GM21526 (cell line): ENCODE data around the gene OSBP2.

Experiments
- ATAC-seq: cut with Tn5 transposase; IDR thresholded peaks from one replicate; pipeline ENCODE4 v1.9.1; 2021; ENCODE audit warnings: moderate library complexity; ENCODE audit not compliant: unreplicated experiment, low FRiP score

OSBP2 gene

DNA sequence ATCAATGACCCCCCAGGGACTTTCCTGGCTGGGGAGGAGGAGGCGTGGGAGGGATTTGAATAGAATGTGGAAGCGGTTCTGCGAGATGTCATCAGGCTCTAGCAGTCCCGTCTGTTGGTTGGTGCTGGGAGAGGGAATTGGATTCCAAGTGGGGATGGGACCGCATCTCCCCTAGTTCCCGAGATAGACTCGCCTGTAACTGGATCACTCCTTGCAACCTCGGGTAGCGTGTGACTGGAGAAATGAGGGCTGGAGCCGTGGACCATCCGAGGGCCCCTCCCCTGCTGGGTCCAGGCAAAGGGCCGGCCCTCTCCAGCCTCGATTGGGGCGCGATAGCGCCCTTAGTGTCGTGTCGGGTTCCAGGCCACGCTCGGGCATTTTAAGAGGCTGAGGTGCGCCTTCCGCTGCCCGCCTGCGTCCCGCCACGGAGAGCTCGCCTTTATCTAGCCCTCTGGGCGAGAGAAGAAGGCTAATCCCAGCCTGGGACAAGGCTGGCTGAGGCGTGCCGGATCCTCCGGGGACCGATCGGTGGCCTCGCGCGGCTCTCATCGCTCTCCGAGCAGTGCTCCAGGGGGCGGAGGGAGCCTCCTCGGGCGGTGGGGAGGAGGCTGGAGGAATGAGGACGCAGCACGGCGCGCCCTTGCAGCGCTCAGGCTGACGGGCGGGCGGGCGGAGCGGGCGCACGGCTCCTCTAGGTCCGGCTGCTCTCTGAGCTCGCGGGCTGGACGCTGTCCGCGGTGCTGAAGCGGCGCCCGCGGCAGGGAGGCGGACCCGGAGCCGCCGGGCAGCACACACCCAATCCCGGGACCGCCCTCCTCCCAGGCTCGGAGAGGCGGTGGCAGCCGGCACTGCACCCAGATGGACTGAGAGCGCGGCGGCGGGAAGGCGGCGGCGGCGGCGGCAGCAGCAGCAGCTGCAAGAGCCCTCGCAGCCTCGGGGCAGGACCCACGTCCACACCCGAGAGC lies 107.8 kb downstream of the OSBP2 start:
- no peak for ATAC-seq

DNA sequence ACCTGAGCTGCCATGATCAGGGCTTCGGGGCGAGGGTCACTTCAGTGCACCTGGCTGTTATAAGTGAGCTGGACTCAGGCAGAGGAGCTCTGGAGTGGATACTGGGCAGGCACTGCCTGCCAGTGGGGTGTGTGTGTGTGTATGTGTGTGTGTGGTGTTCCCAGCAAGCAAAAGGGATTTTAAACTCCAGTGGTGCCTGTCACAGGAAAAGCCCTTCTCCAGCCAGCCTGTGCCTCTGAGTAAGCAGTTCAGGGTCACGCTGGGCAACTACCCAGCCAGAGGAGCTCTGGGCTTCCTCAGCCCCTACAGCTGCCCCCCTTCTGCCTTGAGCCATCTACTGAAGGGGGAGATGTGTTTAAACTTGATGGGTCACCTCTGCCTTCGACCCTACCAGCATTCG lies 109.0 kb downstream of the OSBP2 start:
- ATAC-seq = no peak

DNA sequence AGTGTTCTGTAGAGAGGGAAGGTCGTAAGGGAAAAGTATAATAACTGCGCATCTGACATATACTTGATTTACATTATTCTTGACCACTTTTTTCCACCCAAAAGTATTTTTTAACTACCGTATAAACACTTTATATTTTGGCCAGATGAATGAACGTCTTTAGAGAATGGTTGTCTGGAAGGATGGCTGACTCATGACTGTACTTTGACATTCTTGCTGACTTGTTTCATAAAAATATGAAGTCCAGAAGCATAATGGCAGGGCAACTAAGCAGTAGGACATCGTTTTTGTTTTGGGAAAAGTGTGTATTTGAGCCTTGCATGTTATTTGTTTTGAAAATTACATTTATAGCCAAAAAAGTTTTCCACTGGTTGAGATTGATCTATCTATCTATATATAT lies 110.0 kb downstream of the OSBP2 start:
- no peak for ATAC-seq

DNA sequence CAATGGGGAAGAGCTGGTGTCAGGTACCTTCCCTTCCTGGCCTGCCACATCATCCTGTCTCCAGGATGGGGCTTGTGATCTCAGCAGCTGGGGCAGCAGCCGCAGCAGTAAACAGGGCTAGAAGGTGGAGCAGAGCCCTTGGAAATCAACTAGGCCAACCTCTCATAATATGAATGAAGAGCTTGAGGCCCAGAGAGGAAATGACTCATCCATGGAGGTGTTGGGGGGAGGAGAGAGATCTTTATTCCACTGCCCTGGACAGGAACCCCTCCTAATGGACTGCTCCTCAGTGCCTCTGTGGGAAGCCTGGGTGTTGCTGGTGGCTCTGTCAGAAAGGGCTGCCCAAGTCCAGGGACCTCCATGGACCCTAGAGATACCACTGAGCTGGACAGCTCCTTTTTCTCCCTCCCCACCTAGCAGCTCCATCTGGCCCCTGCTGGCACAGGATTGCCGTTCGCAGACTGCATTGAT lies 111.8 kb downstream of the OSBP2 start:
- ATAC-seq = no peak

DNA sequence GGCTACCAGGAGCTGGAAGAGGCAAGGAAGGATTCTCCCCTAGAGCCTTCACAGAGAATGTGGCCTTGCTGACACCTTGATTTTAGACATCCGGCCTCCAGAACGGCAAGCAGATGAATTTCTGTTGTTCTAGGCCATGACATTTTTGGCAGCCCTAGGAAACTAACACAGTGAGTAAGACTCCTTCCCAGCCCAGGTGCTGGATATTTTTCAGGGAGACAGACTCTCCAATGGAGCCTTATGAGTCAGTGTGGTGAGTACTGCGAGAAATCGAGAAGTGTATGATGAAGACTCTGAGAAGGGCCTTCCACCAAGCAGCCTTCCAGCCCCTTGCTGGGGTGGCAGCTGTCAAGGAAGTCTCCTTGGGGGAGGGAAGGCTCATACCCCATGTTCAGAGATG lies 114.4 kb downstream of the OSBP2 start:
- no peak for ATAC-seq

DNA sequence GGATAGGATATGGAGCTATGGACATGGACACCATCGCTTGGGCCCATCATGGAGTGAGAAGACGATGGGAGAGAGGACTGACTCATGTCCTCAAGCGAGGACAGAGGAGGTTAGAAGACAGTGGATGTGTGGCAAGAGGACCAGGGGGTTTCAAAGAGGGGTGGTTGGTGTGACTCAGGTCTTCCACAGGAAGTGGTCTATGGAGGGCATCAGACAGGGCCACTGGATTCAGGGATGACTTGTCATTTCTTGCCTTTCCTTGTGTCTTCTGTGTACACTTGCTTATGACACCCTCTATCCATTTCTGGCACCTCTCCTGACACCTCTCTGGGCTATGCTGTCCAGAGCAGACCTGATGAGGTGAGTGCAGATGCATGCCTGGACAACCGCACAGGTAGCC lies 115.4 kb downstream of the OSBP2 start:
- ATAC-seq = no peak

DNA sequence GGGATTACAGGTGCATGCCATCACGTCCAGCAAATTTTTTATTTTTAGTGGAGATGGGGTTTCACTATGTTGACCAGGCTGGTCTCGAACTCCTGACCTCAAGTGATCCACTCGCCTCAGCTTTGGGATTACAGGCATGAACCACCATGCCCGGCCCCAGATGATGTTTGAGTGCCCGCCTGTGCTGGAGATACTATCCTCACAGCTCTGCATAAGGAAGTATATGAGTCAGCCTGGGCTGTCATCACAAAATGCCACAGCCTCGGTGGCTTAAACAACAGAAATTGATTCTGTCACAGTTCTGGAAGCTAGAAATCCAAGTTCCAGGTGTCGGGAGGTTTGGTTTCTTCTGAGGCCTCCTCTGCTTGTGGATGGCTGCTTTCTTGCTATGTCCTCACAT lies 119.3 kb downstream of the OSBP2 start:
- no peak for ATAC-seq

DNA sequence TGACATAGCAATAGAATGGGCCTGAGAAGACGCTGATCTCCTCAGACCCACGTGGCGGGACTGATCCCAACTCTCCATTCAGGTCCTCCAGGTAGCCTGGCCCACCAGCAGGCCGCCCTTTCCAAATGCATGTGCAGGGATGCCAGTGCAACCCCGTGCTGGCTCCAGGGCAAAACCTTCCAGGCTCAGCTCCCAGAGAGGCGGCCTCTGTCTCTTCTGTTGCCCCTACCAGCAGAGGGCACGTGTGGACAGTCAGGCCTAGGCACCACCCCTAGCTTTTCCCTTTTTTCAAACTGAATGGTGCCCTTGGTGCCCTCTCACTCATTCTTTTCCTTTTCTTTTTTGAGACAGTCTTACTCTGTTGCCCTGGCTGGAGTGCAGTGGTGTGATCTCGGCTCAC lies 121.7 kb downstream of the OSBP2 start:
- no peak for ATAC-seq

DNA sequence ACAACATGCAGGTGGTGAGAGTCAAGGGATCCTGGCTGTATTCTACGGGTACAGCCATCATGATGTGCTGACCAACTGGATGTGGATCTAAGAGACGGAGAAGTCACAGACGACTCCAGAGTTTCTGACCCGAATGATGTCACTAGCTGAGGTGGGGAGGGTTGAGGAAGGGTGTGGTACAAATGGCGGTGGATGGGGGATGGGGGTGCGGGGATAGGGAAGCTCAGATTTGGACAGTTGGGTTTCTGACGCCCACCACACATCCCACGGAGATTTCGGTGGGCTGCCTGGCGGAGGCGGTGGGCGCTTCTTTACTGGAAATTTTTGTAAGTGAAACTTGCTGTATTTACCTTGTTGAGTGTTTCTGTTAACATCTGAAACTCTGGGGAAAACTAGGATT lies 126.7 kb downstream of the OSBP2 start:
- no peak for ATAC-seq

DNA sequence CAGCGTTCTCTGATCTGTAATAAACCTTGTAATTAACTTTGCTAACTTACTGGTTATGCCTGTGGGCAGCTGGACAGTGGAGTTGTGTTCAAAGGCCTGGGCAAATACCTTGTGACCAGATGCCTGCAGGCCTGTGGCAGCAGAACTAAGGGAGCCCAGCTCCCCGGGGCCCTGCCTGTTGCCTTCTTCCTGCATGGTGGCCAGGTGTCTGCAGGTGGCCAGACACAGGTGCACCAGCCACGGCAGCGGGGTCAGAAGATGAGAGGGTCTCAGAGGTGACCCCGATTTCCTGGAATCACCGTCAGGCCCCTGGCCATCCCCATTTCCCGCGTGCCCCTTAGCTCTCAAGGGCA lies 127.2 kb downstream of the OSBP2 start:
- ATAC-seq = no peak

DNA sequence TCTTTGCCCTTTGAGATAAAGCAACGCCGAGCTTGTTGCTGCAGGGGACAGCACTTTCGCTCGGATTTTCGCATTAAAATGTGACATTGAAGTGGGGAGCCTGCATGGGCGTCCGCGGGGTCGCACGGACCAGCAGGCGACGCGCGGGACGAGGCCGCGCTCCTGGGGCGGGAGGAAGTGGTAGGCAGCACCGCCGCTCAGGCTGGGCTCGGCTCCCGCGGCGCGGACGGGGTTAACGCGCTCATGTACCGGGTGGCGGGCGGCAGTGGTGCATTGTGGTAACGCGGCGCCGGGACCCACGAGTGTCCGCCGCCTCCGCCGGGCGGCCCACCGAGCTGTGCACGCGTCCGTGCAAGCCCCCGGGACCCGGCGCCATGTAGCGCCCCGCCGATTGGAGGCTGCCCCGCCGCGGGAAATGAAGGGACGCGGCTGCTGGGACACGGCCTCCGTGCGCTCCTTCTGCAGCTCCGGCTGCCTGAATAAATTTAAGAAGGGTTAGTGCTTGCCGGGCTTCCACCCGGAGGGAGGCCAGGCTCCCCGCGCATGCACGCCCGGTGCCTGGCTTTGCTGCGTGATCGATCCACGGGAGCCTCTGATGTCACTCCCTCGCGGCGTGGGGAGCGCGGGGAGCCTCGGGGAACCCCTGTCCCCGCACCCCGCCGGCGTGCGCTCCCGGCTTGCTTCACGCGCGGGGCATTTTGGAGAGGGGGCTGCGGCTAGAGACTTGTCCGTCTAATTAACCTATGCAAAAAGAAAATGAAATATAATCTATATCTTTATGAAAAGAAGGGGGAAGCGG lies 127.7 kb downstream of the OSBP2 start:
- ATAC-seq = no peak

DNA sequence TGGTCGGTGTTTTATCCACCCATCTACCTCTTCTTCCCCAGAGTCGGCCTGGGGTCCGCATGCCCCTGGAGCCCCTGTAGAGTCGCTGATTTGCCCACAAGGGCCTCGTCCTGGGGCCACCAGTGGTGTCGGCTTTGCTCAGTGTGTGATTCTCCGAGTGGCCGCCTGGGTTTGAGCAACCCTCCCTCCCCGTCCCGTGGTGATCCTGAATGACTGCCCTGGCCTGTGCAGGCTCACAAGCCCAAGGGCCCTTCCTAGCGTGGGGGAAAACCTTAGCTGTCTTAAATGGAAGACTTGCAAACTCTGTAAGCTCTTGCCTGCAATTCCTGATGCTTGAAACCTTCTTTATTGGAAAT lies 128.3 kb downstream of the OSBP2 start:
- no peak for ATAC-seq

DNA sequence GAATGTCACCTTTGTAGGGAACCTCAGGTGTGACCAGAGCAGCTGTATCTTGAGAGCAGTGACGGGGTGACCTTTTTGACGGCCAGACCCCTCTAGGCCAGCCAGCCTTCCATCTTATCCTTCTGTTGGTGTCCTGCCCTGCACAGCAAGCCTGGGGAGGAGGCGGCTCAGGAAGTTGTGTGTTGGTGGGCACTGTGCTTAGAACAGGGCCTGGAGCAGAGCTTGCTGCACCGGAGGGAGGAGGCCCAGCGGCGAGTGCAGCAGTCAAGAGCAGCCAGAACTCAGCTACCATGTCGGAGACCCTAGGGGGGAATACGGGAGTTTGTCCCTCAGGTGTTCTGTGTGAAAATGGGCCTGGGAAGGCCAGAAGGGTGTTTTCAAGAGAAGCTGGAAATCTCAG lies 129.4 kb downstream of the OSBP2 start:
- no peak for ATAC-seq

DNA sequence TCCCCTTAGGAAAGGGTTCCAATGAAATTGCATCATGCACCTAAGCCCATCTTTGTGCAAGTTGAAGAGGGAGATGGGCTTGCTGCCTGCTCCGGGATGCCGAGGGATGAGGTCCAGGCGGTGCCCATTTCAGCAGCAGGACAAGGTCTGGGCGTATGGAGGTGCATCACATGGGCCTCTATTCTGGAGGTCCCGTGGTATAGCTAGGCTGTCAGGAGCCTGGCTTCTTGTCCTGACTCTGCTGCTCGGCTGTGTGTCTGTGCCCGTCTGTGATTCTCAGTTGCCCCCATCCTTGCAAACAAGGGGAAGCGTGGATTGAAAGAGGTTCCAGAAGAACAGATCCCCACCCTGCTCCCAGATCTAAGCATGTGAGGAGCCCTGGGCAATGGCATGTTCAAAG lies 130.0 kb downstream of the OSBP2 start:
- ATAC-seq = no peak

DNA sequence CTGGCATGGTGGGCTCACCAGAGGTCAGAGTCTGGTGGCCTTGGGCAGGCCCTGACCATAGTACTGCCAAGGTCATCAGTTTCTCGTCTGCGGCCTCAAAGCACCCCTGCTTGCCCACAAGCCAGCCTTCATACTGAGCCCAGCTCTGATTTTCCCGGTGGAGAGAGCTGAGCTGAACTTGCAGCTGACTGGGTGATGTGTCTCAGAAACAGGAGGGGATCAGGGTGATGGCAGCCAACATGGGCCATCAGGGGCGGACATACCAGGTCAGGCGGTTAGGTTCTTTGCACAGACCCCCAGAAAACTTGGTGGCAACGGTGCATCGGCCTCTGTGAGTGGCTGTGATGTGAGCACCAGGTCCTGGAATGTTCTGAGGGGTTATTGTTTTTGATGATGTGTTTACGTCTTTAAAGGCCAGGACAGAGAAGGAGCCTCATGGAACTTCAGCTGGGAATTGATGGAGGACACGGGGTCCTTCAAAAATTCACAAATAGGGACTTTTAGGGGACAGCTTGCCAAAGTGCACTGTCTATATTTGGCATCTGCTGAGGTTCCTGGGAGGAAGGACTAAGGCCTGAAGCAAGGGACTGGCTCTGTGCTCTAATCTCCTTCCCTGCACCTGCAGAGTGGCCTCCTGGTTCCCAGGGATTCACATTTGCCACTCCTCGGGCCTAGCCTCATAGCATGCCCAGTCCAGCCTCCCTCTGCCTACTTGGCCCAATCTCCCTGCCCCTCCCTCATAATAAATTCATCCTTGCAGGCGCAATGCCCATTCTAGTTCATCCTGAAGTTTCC lies 131.2 kb downstream of the OSBP2 start:
- ATAC-seq = no peak

DNA sequence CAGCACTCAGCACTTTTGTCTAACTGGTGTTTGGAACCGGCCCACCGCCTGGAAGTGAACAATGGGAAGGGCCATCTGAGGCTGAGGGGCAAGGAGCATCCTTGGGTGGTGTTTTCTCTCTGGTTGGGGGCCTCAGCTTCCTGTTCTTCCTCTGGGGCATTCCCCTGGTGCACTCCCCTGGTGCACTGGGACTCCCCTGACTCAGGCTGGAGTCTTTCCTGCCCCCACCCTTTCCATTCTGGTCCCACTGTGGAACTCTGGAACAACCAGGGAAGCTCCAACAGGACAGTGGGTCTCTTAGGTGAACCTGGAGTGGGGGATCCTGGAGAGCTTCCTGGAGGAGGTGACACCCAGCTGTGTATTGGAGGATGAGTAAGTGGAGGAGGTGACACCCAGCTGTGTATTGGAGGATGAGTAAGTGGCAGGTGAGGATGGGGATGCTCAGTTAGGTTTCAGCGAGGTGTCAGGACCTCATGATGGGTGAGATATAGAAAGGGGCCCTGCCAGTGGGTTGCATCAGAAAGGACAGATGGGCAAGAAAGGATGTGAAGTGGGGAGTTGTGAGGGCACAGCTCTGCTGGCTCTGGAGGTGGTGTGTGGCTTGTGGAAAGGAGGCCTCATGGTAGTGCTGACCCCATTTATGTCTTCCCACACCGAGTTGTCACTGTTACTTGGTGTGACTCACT lies 132.1 kb downstream of the OSBP2 start:
- no peak for ATAC-seq

DNA sequence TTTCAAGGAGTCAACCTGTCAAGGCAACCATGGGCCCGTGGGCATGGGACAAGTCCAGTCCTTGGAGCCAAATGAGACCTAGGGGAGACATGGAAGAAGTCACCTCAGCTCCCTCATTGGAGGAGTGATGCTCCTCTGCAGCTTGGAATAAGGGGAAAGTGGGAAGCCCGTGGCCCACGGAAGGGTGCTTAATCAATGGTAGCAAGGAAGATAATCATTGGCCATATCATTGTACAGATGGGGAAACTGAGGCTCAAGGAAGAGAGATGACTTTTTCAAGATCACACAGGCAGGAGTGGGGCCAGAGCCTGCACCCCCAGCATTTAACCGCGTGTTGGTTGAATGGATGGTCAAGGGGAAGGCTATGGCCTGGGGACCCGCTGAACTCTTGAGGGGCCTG lies 133.0 kb downstream of the OSBP2 start:
- ATAC-seq = no peak

DNA sequence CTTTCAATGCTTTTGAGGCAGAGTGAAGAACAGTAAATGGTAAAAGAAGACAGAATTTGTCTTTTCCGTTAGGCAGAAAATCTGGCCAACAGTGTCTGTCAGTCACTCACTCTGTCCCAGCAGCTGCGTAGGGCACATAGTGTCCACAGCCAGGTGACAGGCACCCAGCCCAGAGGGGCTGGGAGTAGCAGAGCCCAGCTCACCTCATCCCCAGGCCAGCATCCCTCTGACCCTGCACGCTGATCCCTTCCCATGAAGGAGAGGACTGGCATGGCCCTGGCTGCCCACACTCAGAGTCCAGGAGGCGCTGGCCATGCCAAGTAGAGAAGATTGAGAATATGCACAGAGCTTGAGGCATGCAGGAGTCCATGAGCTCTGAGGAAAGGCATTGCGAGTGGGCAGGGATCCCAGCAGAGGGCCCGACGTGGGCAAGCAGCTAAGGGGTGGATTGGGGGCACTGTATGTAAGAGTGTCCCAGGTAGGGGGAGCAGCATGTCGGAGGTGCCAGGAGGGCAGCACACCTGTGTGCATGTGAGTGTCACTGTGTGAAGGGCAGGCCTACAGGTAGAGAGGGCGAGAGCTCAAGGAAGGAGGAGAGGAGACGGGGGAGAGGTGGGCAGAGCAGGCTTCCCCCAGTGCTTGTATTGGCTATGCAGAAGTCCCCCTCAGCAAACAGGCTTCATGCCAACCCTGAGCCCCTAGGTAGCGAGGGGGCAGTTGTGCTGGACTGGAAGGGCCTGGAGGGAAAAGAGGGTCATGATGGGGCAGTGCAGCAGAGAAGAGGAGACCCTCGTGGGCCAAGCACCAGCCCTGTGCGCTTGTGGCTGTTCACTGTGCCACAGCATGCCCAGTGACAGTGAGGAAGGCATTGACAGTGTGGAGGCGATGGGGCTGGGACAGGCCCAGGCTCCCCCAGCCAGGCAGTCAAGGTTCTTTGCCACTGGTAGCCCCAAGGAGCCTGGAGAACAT lies 133.8 kb downstream of the OSBP2 start:
- no peak for ATAC-seq

DNA sequence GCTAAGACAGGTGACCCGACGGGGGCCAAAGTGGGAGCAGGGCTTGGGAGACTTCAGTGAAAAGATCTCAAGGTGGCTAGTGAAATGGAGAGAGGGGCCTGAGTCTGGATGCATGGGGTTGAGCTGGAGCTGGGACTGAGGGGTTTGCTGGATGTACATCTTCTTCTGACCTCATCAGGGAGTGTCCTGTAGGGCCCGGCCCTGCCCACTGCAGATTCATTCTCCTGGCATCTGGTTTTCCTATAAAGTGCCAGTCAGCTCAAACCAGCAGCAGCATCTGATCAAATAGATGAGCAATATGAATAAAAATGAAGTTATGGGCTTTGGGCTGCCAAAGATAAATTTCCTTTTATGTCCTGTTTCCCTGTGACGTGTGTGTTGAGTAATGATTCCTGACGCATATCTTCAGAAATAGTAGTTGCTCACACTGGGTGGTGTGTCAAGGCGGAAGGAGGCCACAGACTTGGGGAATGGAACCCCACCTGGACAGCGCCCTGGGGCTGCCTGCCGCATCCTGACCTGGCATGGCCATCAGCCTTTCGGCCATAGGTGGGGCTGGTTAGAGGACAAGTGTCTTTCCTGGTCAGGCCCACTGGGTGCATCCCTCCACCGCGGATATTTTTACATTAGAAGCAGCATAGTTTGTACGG lies 135.4 kb downstream of the OSBP2 start:
- no peak for ATAC-seq
